Umbilical cord (tissue), 2 donors: ENCODE data around the gene PRMT7. TPM values are rescaled to one million over a fixed set of nuclear protein-coding genes. Genes with fewer than 3 reads are reported as not detected.
A peak's percentile ranks its signal among the peaks of the same experiment; 100 is the strongest.

Experiments used
- DNase-seq: peaks from one replicate; pipeline ENCODE4 v3.0.0-alpha.2; 2015; ENCODE audit warnings: low spot score
- total RNA-seq: library from RNA; depleted of rRNA; stranded (reverse); fragments of >200 nt; gene quantifications from one replicate; pipeline ENCODE4 v1.2.3, GENCODE V29; 2014; ENCODE audit warnings: low replicate concordance; ENCODE audit not compliant: insufficient read depth

The PRMT7 gene
- total RNA-seq, 1 donor from 2014 or later, result 92.2 TPM

- no peak for DNase-seq
These were observed 84.5 kb downstream of the PRMT7 start for GRCh38 chr16:68395167-68395786.

- DNase-seq, result no peak
These were observed 85.0 kb downstream of the PRMT7 start for GRCh38 chr16:68395815-68396214.

GRCh38 chr16:68396481-68396880 lies 85.7 kb downstream of the PRMT7 start:
- no peak for DNase-seq

GRCh38 chr16:68397710-68398201 lies 86.9 kb downstream of the PRMT7 start:
- DNase-seq, result no peak

- no peak for DNase-seq
These were observed 88.6 kb downstream of the PRMT7 start for GRCh38 chr16:68399456-68399855.

- no peak for DNase-seq
These were observed 89.5 kb downstream of the PRMT7 start for GRCh38 chr16:68400083-68400923.

DNA sequence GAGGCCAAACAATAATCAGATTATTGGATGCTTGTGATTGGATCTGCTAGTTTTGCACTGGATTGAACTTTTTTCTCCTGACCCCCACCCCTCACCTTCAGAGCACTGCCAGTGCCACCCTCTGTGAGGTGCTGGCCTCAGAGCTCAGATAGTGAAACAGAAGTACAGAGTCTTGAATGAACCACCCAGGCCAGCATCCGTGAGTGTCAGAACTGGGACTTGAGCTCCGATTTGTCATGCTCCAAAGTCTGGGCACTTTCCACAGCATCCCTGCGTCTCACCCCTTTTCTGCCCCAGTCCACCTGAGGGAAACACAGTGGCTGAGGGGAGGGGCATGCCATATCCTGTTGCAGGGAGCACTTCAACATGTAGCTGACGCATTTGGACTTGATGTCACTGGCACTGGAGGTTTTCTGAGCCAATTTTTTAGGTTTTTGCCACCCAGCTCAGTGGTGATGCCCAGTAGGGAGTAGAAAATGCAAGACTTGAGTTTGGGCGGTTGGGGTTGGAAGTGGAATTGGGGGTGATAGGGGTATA lies 90.2 kb downstream of the PRMT7 start:
- no peak for DNase-seq

GRCh38 chr16:68401871-68402747 lies 91.3 kb downstream of the PRMT7 start:
- DNase-seq, result no peak

DNA sequence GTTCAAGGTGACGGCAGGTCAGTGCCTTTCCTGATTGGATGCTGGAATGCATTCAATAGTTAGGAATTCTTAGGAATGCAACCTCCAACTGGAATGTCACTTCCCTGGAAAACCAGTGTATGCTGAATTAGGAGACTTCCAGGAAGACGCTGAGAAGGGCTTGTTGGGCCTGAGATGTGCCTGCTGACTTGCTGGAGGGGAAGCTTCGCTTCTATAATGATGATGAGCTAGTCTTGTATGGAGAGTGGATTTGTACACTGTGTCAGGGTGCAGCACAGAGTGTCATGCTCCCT lies 91.9 kb downstream of the PRMT7 start:
- DNase-seq, result no peak

DNA sequence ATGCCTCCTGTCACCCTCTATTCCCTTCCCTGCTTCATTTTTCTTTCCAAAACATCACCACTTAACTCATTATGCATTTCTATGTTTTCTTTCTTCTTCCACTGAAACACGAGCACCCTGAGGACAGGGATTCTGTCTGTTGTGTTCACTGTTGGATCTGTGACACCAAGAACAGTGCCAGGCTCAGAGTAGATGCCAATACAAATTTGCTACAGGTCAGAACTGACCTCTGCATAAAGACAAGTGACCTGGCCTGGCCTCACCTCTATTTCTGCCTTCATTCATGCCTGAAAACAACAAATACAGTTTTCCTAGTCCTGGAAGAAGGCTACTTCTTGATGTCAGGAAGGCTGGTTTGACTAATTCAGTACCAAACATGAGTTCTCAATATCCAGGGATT lies 92.4 kb downstream of the PRMT7 start:
- no peak for DNase-seq

DNA sequence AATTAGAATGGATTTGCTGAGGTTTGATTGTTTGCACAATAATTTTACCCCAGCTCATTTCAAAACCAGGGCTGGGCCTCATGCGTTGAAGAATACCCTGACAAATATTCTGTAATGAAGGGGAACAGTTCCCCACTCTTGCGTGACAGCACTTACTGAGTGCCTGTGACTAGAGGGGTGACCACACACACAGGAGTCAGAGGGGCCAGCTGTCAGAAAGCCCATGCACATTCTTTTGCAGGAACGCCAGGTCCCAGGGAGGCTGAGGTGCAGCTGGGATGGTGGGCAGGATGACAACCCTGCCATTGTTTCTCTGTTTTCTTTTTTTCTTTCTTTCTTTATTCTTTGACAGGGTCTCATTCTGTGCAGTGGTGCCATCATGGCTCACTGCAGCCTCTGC lies 92.9 kb downstream of the PRMT7 start:
- DNase-seq, result no peak

GRCh38 chr16:68404736-68405345 lies 94.0 kb downstream of the PRMT7 start:
- DNase-seq, result no peak

DNA sequence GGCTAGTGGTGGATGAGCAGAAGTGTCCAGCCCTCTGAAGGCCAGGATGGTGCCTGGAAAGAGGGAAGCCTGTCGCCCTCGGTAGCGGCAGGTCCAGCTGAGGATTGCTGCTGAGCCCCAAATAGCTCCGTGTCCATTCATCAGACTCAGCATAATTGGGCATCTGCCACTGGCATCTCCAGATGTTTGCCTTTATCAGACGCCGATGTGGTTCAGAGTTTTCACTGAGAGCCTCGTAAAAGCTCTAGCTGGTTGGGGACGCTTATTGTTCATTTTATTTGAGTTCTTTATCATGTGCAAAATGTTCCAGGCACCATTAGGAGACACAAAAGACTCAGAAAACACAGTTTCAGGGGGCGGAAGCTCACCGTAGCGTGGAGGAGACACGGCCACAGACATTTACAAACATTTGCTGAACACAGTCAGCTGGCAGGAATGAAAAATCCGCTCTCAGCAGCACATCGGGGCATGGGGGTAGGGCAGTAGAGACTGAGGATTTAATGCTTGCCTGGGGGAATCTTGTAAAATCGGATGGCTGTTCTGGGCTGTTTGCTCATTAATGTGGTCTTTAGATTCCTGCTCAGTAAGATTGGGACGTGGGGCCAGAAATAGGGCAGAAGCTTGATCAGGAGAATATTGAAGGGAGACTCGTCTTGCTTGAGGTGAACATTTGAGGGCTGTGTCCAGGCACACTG lies 95.8 kb downstream of the PRMT7 start:
- peak; percentile 54 for DNase-seq

Other genes with a start within 250 kb of the PRMT7 start
- gene NFATC3, start 225.6 kb upstream of the PRMT7 start, total RNA-seq, result 22.6 TPM
- gene ESRP2, start 74.9 kb upstream of the PRMT7 start, total RNA-seq, result 1.9 TPM
- 19.0 TPM for gene PLA2G15, start 65.6 kb upstream of the PRMT7 start, total RNA-seq
- gene SLC7A6, start 46.5 kb upstream of the PRMT7 start, total RNA-seq, result 22.6 TPM
- gene SLC7A6OS, start 73 bp upstream of the PRMT7 start, total RNA-seq, result 7.9 TPM
- gene SMPD3, start 137.5 kb downstream of the PRMT7 start, total RNA-seq, result 0.48 TPM
- 24.6 TPM for gene ZFP90, start 228.3 kb downstream of the PRMT7 start, total RNA-seq